Smooth muscle cell (in vitro differentiated cells): ENCODE results near the gene KRTAP10-1. TPM values are rescaled to one million over a fixed set of nuclear protein-coding genes. Genes with fewer than 3 reads are reported as not detected.

Source experiments
- DNase-seq: peaks from one replicate; lab custom pipeline; 2025; ENCODE audit not compliant: unreplicated experiment; lab: John Stamatoyannopoulos, UW
- H2AFZ ChIP-seq: fragments of 200-600 bp; sonication (generic); 2 replicates; pipeline ENCODE4 v1.6.0; 2016; ENCODE audit warnings: antibody characterized with exemption, low read depth, mild to moderate bottlenecking
- H3F3A ChIP-seq: fragments of 200-600 bp; sonication (generic); 2 replicates; pipeline ENCODE4 v1.6.0; 2017; ENCODE audit warnings: antibody characterized with exemption, low read depth
- H3K27ac ChIP-seq: fragments of 200-600 bp; sonication (generic); 2 replicates; pipeline ENCODE4 v1.5.1; 2016; ENCODE audit warnings: low read depth, mild to moderate bottlenecking
- H3K27me3 ChIP-seq: fragments of 200-600 bp; sonication (generic); 2 replicates; pipeline ENCODE4 v1.6.1; 2016; ENCODE audit warnings: low read depth, mild to moderate bottlenecking
- H3K36me3 ChIP-seq: fragments of 200-600 bp; sonication (generic); 2 replicates; pipeline ENCODE4 v1.5.1; 2016; ENCODE audit warnings: low read depth
- H3K4me1 ChIP-seq: fragments of 200-600 bp; sonication (generic); 2 replicates; pipeline ENCODE4 v1.5.1; 2016; ENCODE audit warnings: low read depth
- H3K4me2 ChIP-seq: fragments of 200-600 bp; sonication (generic); 2 replicates; pipeline ENCODE4 v1.6.0; 2016; ENCODE audit warnings: mild to moderate bottlenecking
- H3K4me3 ChIP-seq: fragments of 200-600 bp; sonication (generic); 2 replicates; pipeline ENCODE4 v1.5.1; 2016; ENCODE audit warnings: mild to moderate bottlenecking
- H3K79me2 ChIP-seq: fragments of 200-600 bp; sonication (generic); 2 replicates; pipeline ENCODE4 v1.6.0; 2016; ENCODE audit warnings: low read depth, mild to moderate bottlenecking
- H3K9ac ChIP-seq: fragments of 200-600 bp; sonication (generic); 2 replicates; pipeline ENCODE4 v1.6.0; 2016; ENCODE audit warnings: low read depth
- H3K9me3 ChIP-seq: fragments of 200-600 bp; sonication (generic); replicated peaks from 2 replicates; pipeline ENCODE4 v1.5.1; 2016; ENCODE audit warnings: low read depth
- H4K20me1 ChIP-seq: fragments of 200-600 bp; sonication (generic); 2 replicates; pipeline ENCODE4 v1.6.0; 2016; ENCODE audit warnings: low read depth
- CTCF ChIP-seq: fragments of 200-600 bp; sonication (generic); IDR thresholded peaks from 2 replicates; pipeline ENCODE4 v1.5.1; 2017; ENCODE audit warnings: borderline replicate concordance, mild to moderate bottlenecking, antibody characterized with exemption; ENCODE audit not compliant: insufficient read depth, poor library complexity, severe bottlenecking
- WGBS: methylation state at CpG from one replicate; pipeline ENCODE4 v1.1.7; 2016; ENCODE audit warnings: low lambda C conversion rate; 5-methylcytosine and 5-hydroxymethylcytosine counted together
- polyA plus RNA-seq: library from polyadenylated mRNA; unstranded; fragments of >200 nt; fragmentation: Nextera tagmentation; extraction: Ambion mirVana; gene quantifications from 2 replicates; pipeline ENCODE4 v1.2.1, GENCODE V29; 2016
- total RNA-seq: library from RNA; depleted of rRNA; stranded (reverse); fragments of >200 nt; gene quantifications from 2 replicates; pipeline ENCODE4 v1.2.3, GENCODE V29; 2014

Gene KRTAP10-1
- total and polyA plus RNA-seq, 2 experiments from 2014 or later = not detected

DNA sequence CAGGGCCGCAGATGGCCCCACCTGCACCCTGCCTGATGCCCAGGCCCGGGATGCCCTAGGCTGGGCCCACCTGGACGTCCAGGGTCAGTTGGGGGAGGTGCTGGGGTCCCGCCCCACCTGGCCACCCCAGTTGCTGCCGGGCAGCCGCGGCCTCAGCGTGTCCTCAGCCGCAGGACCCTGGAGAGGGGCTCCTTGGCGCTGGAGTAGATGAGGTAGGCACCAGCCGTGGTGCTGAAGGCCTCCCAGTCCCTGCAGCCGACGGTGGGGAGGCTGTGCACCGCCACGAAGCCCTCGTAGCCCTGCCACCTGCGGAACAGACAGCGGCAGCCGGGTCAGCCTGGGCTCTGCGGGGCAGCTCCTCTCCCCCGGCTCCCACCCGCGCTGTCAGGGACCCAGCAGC lies 40.4 kb downstream of the KRTAP10-1 start:
- WGBS = 96% methylated on average over 17 of the region's 23 CpGs
- Histone ChIP-seq H3K4me2 (no peak overlapping the region), H2AFZ (no peak overlapping the region), H3K79me2 (no peaks in the 10 kb centered on the region), H3K9me3 (no peaks in the 10 kb centered on the region), H3F3A (no peaks in the 10 kb centered on the region), H4K20me1 (peaks cover 14% of the 10 kb centered on the region), H3K4me1 (peaks cover 7% of the 10 kb centered on the region), H3K27ac (no peak overlapping the region), H3K27me3 (no peaks in the 10 kb centered on the region), H3K9ac (no peak overlapping the region), H3K4me3 (no peak overlapping the region), H3K36me3 (no peaks in the 10 kb centered on the region)
- DNase-seq = no peak
- TF ChIP-seq CTCF = no peak

- DNase-seq = no peak
- H3K27ac ChIP-seq = no peak overlapping the region
- peaks cover 14% of the 10 kb centered on the region for H4K20me1 ChIP-seq
- no peaks in the 10 kb centered on the region for H3K27me3 ChIP-seq
- H3K9me3 ChIP-seq = no peaks in the 10 kb centered on the region
- TF ChIP-seq CTCF = no peak
- H3K79me2 ChIP-seq = no peaks in the 10 kb centered on the region
- no peak overlapping the region for H2AFZ ChIP-seq
- H3F3A ChIP-seq = no peaks in the 10 kb centered on the region
- WGBS = 97% methylated on average over 18 of the region's 18 CpGs
- H3K4me1 ChIP-seq = peaks cover 7% of the 10 kb centered on the region
- no peak overlapping the region for H3K4me2 ChIP-seq
- no peak overlapping the region for H3K9ac ChIP-seq
- no peak overlapping the region for H3K4me3 ChIP-seq
- no peaks in the 10 kb centered on the region for H3K36me3 ChIP-seq
These were observed 40.8 kb downstream of the KRTAP10-1 start for GRCh38 chr21:44499211-44499560.

- no peak overlapping the region for H3K9ac ChIP-seq
- H3K4me2 ChIP-seq = no peak overlapping the region
- no peak overlapping the region for H3K4me3 ChIP-seq
- no peak for DNase-seq
- no peak overlapping the region for H3K27ac ChIP-seq
- no peaks in the 10 kb centered on the region for H3K27me3 ChIP-seq
- H3K4me1 ChIP-seq = peaks cover 7% of the 10 kb centered on the region
- H3K36me3 ChIP-seq = no peaks in the 10 kb centered on the region
- no peak overlapping the region for H2AFZ ChIP-seq
- H4K20me1 ChIP-seq = peaks cover 14% of the 10 kb centered on the region
- H3K79me2 ChIP-seq = no peaks in the 10 kb centered on the region
- H3F3A ChIP-seq = no peaks in the 10 kb centered on the region
- whole genome bisulfite sequencing = 92% methylated on average over 27 of the region's 27 CpGs
- H3K9me3 ChIP-seq = no peaks in the 10 kb centered on the region
- no peak for TF ChIP-seq CTCF
These were observed 41.5 kb downstream of the KRTAP10-1 start for GRCh38 chr21:44498280-44499210.
